HG03442 (cell line): ENCODE results near the gene KRTAP10-8.
"Not testable (repeated sequence)": the region's sequence is repeated elsewhere in the genome, so short reads cannot be mapped to it uniquely, and the experiment has no call there.

ENCODE experiments used
- ATAC-seq: cut with Tn5 transposase; IDR thresholded peaks from one replicate; pipeline ENCODE4 v1.9.1; 2021; ENCODE audit warnings: mild to moderate bottlenecking, moderate library complexity; ENCODE audit not compliant: unreplicated experiment

Gene KRTAP10-8

GRCh38 chr21:44598061-44598460 is 13.8 kb upstream of the KRTAP10-8 start:
- ATAC-seq, result no peak

GRCh38 chr21:44599264-44600029 is 12.4 kb upstream of the KRTAP10-8 start:
- no peak for ATAC-seq

GRCh38 chr21:44600118-44600978 is 11.5 kb upstream of the KRTAP10-8 start, which contains the start of gene KRTAP10-7:
Gene KRTAP10-7 (plus strand): TSS chr21:44600597. CDS start chr21:44600622, 25 bp downstream.
- ATAC-seq, result not testable (repeated sequence)

GRCh38 chr21:44601091-44601490 is 10.8 kb upstream of the KRTAP10-8 start:
- ATAC-seq, result not testable (repeated sequence)

GRCh38 chr21:44601596-44602462 is 10.1 kb upstream of the KRTAP10-8 start:
- no peak for ATAC-seq

- ATAC-seq, result no peak
These were observed 9.4 kb upstream of the KRTAP10-8 start for GRCh38 chr21:44602463-44602850.

- no peak for ATAC-seq
These were observed 8.6 kb upstream of the KRTAP10-8 start for GRCh38 chr21:44603109-44603875.

GRCh38 chr21:44603911-44604310 is 8.0 kb upstream of the KRTAP10-8 start:
- no peak for ATAC-seq

- ATAC-seq, result no peak
These were observed 5.4 kb upstream of the KRTAP10-8 start for GRCh38 chr21:44606495-44606894.

GRCh38 chr21:44609193-44609592 is 2.7 kb upstream of the KRTAP10-8 start:
- ATAC-seq, result no peak

- not testable (repeated sequence) for ATAC-seq
These were observed 1.6 kb upstream of the KRTAP10-8 start for GRCh38 chr21:44610157-44610843.

GRCh38 chr21:44611551-44611950 is 328 bp upstream of the KRTAP10-8 start:
- no peak for ATAC-seq

- ATAC-seq, result no peak
These were observed 870 bp downstream of the KRTAP10-8 start for GRCh38 chr21:44612669-44613229.

GRCh38 chr21:44613386-44614155 is 1.7 kb downstream of the KRTAP10-8 start:
- no peak for ATAC-seq

- no peak for ATAC-seq
These were observed 2.3 kb downstream of the KRTAP10-8 start for GRCh38 chr21:44614161-44614631.

- ATAC-seq, result no peak
These were observed 3.1 kb downstream of the KRTAP10-8 start for GRCh38 chr21:44614961-44615391.

- no peak for ATAC-seq
These were observed 3.6 kb downstream of the KRTAP10-8 start for GRCh38 chr21:44615466-44615865.

- ATAC-seq, result no peak
These were observed 4.2 kb downstream of the KRTAP10-8 start for GRCh38 chr21:44615911-44616590.
